Measurements from ENCODE around the gene PELI2.
A peak's percentile ranks its signal among the peaks of the same experiment; 100 is the strongest.

The PELI2 gene

GRCh38 chr14:56117765-56118610, at the start of gene PELI2:
TSS of gene PELI2 (plus strand) at chr14:56118411. CDS start at chr14:56118661, 250 bp downstream.
- peak; percentile 69 for DNase-seq (ENCODE audit: low read depth)

GRCh38 chr14:56073799-56074198, 44.4 kb upstream of the PELI2 start:
- DNase-seq (ENCODE audit: low read depth): no peak

GRCh38 chr14:56075301-56075700, 42.9 kb upstream of the PELI2 start:
- DNase-seq (ENCODE audit: low read depth): no peak

- DNase-seq (ENCODE audit: low read depth): no peak
Measured at GRCh38 chr14:56081139-56081538, 37.1 kb upstream of the PELI2 start.

- no peak for DNase-seq (ENCODE audit: low read depth)
Measured at GRCh38 chr14:56082880-56083279, 35.3 kb upstream of the PELI2 start.

- DNase-seq (ENCODE audit: low read depth): no peak
Measured at GRCh38 chr14:56085471-56085870, 32.7 kb upstream of the PELI2 start.

- DNase-seq (ENCODE audit: low read depth): no peak
Measured at GRCh38 chr14:56087671-56088471, 30.3 kb upstream of the PELI2 start.

GRCh38 chr14:56088941-56089340, 29.3 kb upstream of the PELI2 start:
- DNase-seq (ENCODE audit: low read depth): no peak

- DNase-seq (ENCODE audit: low read depth): no peak
Measured at GRCh38 chr14:56092763-56093162, 25.4 kb upstream of the PELI2 start.

GRCh38 chr14:56094076-56094475, 24.1 kb upstream of the PELI2 start:
- DNase-seq (ENCODE audit: low read depth): no peak

- DNase-seq (ENCODE audit: low read depth): no peak
Measured at GRCh38 chr14:56098021-56098420, 20.2 kb upstream of the PELI2 start.

GRCh38 chr14:56099081-56099797, 19.0 kb upstream of the PELI2 start:
- no peak for DNase-seq (ENCODE audit: low read depth)

- no peak for DNase-seq (ENCODE audit: low read depth)
Measured at GRCh38 chr14:56100556-56100955, 17.7 kb upstream of the PELI2 start.

- DNase-seq (ENCODE audit: low read depth): no peak
Measured at GRCh38 chr14:56102941-56103340, 15.3 kb upstream of the PELI2 start.

GRCh38 chr14:56107615-56108014, 10.6 kb upstream of the PELI2 start:
- DNase-seq (ENCODE audit: low read depth): no peak

- DNase-seq (ENCODE audit: low read depth): no peak
Measured at GRCh38 chr14:56108057-56108456, 10.2 kb upstream of the PELI2 start.

GRCh38 chr14:56112781-56113180, 5.4 kb upstream of the PELI2 start:
- no peak for DNase-seq (ENCODE audit: low read depth)

- no peak for DNase-seq (ENCODE audit: low read depth)
Measured at GRCh38 chr14:56115334-56115870, 2.8 kb upstream of the PELI2 start.

- DNase-seq (ENCODE audit: low read depth): no peak
Measured at GRCh38 chr14:56115976-56116893, 2.0 kb upstream of the PELI2 start.

- DNase-seq (ENCODE audit: low read depth): no peak
Measured at GRCh38 chr14:56118611-56119181, 485 bp downstream of the PELI2 start.

Measured in activated gamma-delta T cell treated with anti-CD3 and anti-CD28 coated beads, Interleukin-2, amount 50 U/mL, for 16 hours (primary cell).